A549 (cell line): Measurements from ENCODE around the gene C15orf62. TPM values are rescaled to one million over a fixed set of nuclear protein-coding genes. Genes with fewer than 3 reads are reported as not detected.

Experiments used
- ATAC-seq, 2 experiments: fragments of 200-7000 bp in 1 of 2; fragments of >200 bp in 1 of 2; cut with Nextera tagmentation in 1 of 2; cut with Tn5 transposase in 1 of 2; 3 replicates each; pipeline versions ENCODE4 v1.8.0 to v1.9.1; 2018 to 2020; ENCODE audit warnings: mild to moderate bottlenecking in 1 of 2, moderate library complexity in 1 of 2
- CTCF ChIA-PET: fragments of 300-600 bp; sonication (Branson Sonifier 250); formaldehyde crosslinking; extraction: SDS; loops from one replicate; lab custom pipeline; 2021; ENCODE audit warnings: antibody characterized with exemption, inconsistent platforms; lab: Yijun Ruan, JAX
- POLR2A ChIA-PET: fragments of 350-600 bp; formaldehyde crosslinking; extraction: SDS; loops from one replicate; lab custom pipeline; 2021; ENCODE audit warnings: antibody characterized with exemption, inconsistent platforms; lab: Yijun Ruan, JAX
- DNase-seq, 2 experiments: peaks; one replicate each; pipeline versions ENCODE4 v3.0.0 to v3.0.0-alpha.2; 2011 to 2016; ENCODE audit warnings: low read depth in 1 of 2, low spot score in 1 of 2
- FAIRE-seq: peaks from 2 replicates; lab custom pipeline; 2011; peaks lifted over from hg19 to GRCh38; lab: Jason Lieb, UNC
- H3K27ac ChIP-seq, 2 experiments: fragments of >200 bp; sonication (Bioruptor Twin); formaldehyde crosslinking; 3 replicates each; pipeline ENCODE4 v1.5.1; 2016 to 2017
- H3K4me1 ChIP-seq: fragments of >200 bp; sonication (Bioruptor Twin); formaldehyde crosslinking; 3 replicates; pipeline ENCODE4 v1.6.1; 2016
- H3K4me2 ChIP-seq: fragments of >200 bp; sonication (Bioruptor Twin); formaldehyde crosslinking; 3 replicates; pipeline ENCODE4 v1.6.1; 2016
- H3K4me3 ChIP-seq: fragments of >200 bp; sonication (Bioruptor Twin); formaldehyde crosslinking; 3 replicates; pipeline ENCODE4 v1.5.1; 2016
- H3K9me3 ChIP-seq: fragments of >200 bp; sonication (Bioruptor Twin); formaldehyde crosslinking; 3 replicates; pipeline ENCODE4 v1.6.1; 2016
- FOSL2 ChIP-seq, 2 experiments: fragments of 450-650 bp in 1 of 2; fragments of >200 bp in 1 of 2; sonication (Bioruptor Twin) in 1 of 2; formaldehyde crosslinking; IDR thresholded peaks; 2 replicates each; pipeline versions ENCODE4 v1.5.0 to v1.6.1; 2016 to 2020; ENCODE audit warnings: mild to moderate bottlenecking in 1 of 2, moderate library complexity in 1 of 2
- GATA3 ChIP-seq: IDR thresholded peaks from 2 replicates; pipeline ENCODE4 v1.6.1; 2012; ENCODE audit warnings: borderline replicate concordance
- HOXA7 ChIP-seq: fragments of 250-450 bp; sonication (Bioruptor Pico); IDR thresholded peaks from 2 replicates; pipeline ENCODE4 v1.5.0; 2020; ENCODE audit warnings: mild to moderate bottlenecking, moderate library complexity
- JUNB ChIP-seq: fragments of >200 bp; sonication (Bioruptor Twin); formaldehyde crosslinking; IDR thresholded peaks from 2 replicates; pipeline ENCODE4 v1.6.1; 2016
- KDM1A ChIP-seq: fragments of 200-600 bp; sonication (generic); IDR thresholded peaks from 2 replicates; pipeline ENCODE4 v1.6.1; 2016; ENCODE audit warnings: low read depth, mild to moderate bottlenecking
- KDM5A ChIP-seq: fragments of 200-600 bp; sonication (generic); IDR thresholded peaks from 2 replicates; pipeline ENCODE4 v1.6.1; 2016; ENCODE audit warnings: antibody characterized with exemption, mild to moderate bottlenecking
- NR3C1 ChIP-seq: fragments of >200 bp; sonication (Bioruptor Twin); formaldehyde crosslinking; IDR thresholded peaks from 3 replicates; pipeline ENCODE4 v1.6.1; 2017
- POLR2A ChIP-seq: IDR thresholded peaks from 2 replicates; pipeline ENCODE4 v1.6.1; 2012; ENCODE audit warnings: mild to moderate bottlenecking, low read length
- RARB ChIP-seq: fragments of 250-450 bp; sonication (Bioruptor Pico); IDR thresholded peaks from 2 replicates; pipeline ENCODE4 v1.8.0; 2021; ENCODE audit warnings: mild to moderate bottlenecking, moderate library complexity
- SMC3 ChIP-seq: fragments of >200 bp; sonication (Bioruptor Twin); formaldehyde crosslinking; IDR thresholded peaks from 3 replicates; pipeline ENCODE4 v1.6.1; 2018; ENCODE audit warnings: inconsistent platforms
- SREBF2 ChIP-seq: fragments of 450-650 bp; IDR thresholded peaks from 2 replicates; pipeline ENCODE4 v1.6.1; 2014; ENCODE audit warnings: mild to moderate bottlenecking, moderate library complexity
- ZNF302 ChIP-seq: fragments of 250-450 bp; sonication (Bioruptor Pico); IDR thresholded peaks from 2 replicates; pipeline ENCODE4 v1.9.0; 2021; ENCODE audit warnings: inconsistent platforms, mild to moderate bottlenecking, moderate library complexity
- WGBS: methylation state at CpG from one replicate; pipeline ENCODE4 v1.1.6; 2017; ENCODE audit errors: missing lambda C conversion rate; 5-methylcytosine and 5-hydroxymethylcytosine counted together
- polyA plus RNA-seq, 4 experiments: library from polyadenylated mRNA; depleted of rRNA in 3 of 4; stranded (reverse); fragments of >200 nt; fragmentation: RNase III in 1 of 4; extraction: RNeasy Plus Mini Kit Qiagen cat#74134 plus additional on column Dnase treatment in 1 of 4; gene quantifications; 2 replicates in 3 of 4; 3 replicates in 1 of 4; pipeline ENCODE4 v1.2.3, GENCODE V29; 2011 to 2017
- TF ChIP-seq, protein P1 (sequence below): fragments of 200-600 bp; sonication (generic); IDR thresholded peaks from 2 replicates; pipeline ENCODE4 v1.6.1; 2016; ENCODE audit warnings: antibody characterized with exemption, mild to moderate bottlenecking, moderate library complexity
- TF ChIP-seq, protein P2 (sequence below): fragments of 150-350 bp; IDR thresholded peaks from 2 replicates; pipeline ENCODE4 v1.6.1; 2014; ENCODE audit warnings: low read depth, mild to moderate bottlenecking, low read length
- TF ChIP-seq, protein P3 (sequence below): fragments of 250-450 bp; sonication (Bioruptor Pico); IDR thresholded peaks from 2 replicates; pipeline ENCODE4 v1.5.0; 2021; ENCODE audit warnings: mild to moderate bottlenecking, moderate library complexity, borderline replicate concordance
- TF ChIP-seq, protein P4 (sequence below): IDR thresholded peaks from 2 replicates; pipeline ENCODE4 v1.6.1; 2012
- TF ChIP-seq, protein P5 (sequence below): IDR thresholded peaks from 2 replicates; pipeline ENCODE4 v1.6.1; 2012; ENCODE audit warnings: low read depth, borderline replicate concordance

C15orf62 gene
- polyA plus RNA-seq, 2 of the 4 experiments (the other 2 are of a cell fraction): 0.10 to 0.13 TPM

- TF ChIP-seq, protein P1, sequence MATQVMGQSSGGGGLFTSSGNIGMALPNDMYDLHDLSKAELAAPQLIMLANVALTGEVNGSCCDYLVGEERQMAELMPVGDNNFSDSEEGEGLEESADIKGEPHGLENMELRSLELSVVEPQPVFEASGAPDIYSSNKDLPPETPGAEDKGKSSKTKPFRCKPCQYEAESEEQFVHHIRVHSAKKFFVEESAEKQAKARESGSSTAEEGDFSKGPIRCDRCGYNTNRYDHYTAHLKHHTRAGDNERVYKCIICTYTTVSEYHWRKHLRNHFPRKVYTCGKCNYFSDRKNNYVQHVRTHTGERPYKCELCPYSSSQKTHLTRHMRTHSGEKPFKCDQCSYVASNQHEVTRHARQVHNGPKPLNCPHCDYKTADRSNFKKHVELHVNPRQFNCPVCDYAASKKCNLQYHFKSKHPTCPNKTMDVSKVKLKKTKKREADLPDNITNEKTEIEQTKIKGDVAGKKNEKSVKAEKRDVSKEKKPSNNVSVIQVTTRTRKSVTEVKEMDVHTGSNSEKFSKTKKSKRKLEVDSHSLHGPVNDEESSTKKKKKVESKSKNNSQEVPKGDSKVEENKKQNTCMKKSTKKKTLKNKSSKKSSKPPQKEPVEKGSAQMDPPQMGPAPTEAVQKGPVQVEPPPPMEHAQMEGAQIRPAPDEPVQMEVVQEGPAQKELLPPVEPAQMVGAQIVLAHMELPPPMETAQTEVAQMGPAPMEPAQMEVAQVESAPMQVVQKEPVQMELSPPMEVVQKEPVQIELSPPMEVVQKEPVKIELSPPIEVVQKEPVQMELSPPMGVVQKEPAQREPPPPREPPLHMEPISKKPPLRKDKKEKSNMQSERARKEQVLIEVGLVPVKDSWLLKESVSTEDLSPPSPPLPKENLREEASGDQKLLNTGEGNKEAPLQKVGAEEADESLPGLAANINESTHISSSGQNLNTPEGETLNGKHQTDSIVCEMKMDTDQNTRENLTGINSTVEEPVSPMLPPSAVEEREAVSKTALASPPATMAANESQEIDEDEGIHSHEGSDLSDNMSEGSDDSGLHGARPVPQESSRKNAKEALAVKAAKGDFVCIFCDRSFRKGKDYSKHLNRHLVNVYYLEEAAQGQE: no peak
- TF ChIP-seq RARB (no peak), SMC3 (no peak), FOSL2 (IDR thresholded peaks at IDR 0.05) (no peak), FOSL2 (CRISPR knock-in tag; IDR thresholded peaks at IDR 0.05) (no peak), JUNB (no peak), POLR2A (peak; percentile 63), KDM1A (no peak), HOXA7 (CRISPR knock-in tag) (no peak), NR3C1 (no peak)
- TF ChIP-seq, protein P2, sequence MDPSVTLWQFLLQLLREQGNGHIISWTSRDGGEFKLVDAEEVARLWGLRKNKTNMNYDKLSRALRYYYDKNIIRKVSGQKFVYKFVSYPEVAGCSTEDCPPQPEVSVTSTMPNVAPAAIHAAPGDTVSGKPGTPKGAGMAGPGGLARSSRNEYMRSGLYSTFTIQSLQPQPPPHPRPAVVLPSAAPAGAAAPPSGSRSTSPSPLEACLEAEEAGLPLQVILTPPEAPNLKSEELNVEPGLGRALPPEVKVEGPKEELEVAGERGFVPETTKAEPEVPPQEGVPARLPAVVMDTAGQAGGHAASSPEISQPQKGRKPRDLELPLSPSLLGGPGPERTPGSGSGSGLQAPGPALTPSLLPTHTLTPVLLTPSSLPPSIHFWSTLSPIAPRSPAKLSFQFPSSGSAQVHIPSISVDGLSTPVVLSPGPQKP: no peak
- TF ChIP-seq, protein P3, sequence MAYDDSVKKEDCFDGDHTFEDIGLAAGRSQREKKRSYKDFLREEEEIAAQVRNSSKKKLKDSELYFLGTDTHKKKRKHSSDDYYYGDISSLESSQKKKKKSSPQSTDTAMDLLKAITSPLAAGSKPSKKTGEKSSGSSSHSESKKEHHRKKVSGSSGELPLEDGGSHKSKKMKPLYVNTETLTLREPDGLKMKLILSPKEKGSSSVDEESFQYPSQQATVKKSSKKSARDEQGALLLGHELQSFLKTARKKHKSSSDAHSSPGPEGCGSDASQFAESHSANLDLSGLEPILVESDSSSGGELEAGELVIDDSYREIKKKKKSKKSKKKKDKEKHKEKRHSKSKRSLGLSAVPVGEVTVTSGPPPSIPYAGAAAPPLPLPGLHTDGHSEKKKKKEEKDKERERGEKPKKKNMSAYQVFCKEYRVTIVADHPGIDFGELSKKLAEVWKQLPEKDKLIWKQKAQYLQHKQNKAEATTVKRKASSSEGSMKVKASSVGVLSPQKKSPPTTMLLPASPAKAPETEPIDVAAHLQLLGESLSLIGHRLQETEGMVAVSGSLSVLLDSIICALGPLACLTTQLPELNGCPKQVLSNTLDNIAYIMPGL (CRISPR knock-in tag): no peak
- TF ChIP-seq, all 56 proteins: peak for 5
Observed at GRCh38 chr15:40807028-40807887, 37.5 kb downstream of the C15orf62 start, which contains the start of the genes DNAJC17 and ZFYVE19 (continued).

- H3K27ac ChIP-seq: peak overlapping the region; percentile 72 to 99
- no peaks in the 10 kb centered on the region for H3K9me3 ChIP-seq
- FAIRE-seq: no peak
- no peak for DNase-seq
- 6% methylated on average over 19 of the region's 19 CpGs for WGBS
- POLR2A ChIA-PET: no interaction called here
- peak overlapping the region; percentile 83 for H3K4me3 ChIP-seq
- TF ChIP-seq, protein P4, sequence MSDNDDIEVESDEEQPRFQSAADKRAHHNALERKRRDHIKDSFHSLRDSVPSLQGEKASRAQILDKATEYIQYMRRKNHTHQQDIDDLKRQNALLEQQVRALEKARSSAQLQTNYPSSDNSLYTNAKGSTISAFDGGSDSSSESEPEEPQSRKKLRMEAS: no peak
- TF ChIP-seq KDM1A (peak; percentile 70; the same call in 1 of the 2 replicates), GATA3 (no peak), ZNF302 (no peak), SREBF2 (no peak), HOXA7 (CRISPR knock-in tag) (no peak), KDM5A (no peak)
- TF ChIP-seq, protein P5, sequence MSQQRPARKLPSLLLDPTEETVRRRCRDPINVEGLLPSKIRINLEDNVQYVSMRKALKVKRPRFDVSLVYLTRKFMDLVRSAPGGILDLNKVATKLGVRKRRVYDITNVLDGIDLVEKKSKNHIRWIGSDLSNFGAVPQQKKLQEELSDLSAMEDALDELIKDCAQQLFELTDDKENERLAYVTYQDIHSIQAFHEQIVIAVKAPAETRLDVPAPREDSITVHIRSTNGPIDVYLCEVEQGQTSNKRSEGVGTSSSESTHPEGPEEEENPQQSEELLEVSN: 0 out of 2 replicates have a peak, but pooled peaks have one; percentile 46
- H3K4me2 ChIP-seq: peak overlapping the region; percentile 83
- H3K4me1 ChIP-seq: peaks cover 11% of the 10 kb centered on the region; the same call in 1 of the 3 replicates
- CTCF ChIA-PET: no interaction called here
- peak; percentile 4 to 13; a peak in 1 of 6 replicates for ATAC-seq
Observed at GRCh38 chr15:40807888-40808461, 38.2 kb downstream of the C15orf62 start.
